Mesendoderm (in vitro differentiated cells): Measurements from ENCODE around the gene PRL.

Experiments
- DNase-seq: peaks from one replicate; pipeline ENCODE4 v3.0.0; 2013
- H2AK5ac ChIP-seq: 2 replicates; pipeline ENCODE4 v1.6.1; 2013; ENCODE audit warnings: low read length, inconsistent platforms
- H2BK120ac ChIP-seq: 2 replicates; pipeline ENCODE4 v1.6.1; 2013; ENCODE audit warnings: low read depth, mild to moderate bottlenecking, low read length, moderate library complexity, mixed read lengths
- H2BK15ac ChIP-seq: replicated peaks from 2 replicates; pipeline ENCODE4 v1.6.1; 2013; ENCODE audit warnings: low read depth, mild to moderate bottlenecking, moderate library complexity
- H2BK5ac ChIP-seq: 2 replicates; pipeline ENCODE4 v1.6.1; 2013; ENCODE audit warnings: low read length, inconsistent platforms
- H3K18ac ChIP-seq: 2 replicates; pipeline ENCODE4 v1.6.1; 2013; ENCODE audit warnings: mild to moderate bottlenecking, low read length, mixed read lengths
- H3K23ac ChIP-seq: one replicate; pipeline ENCODE4 v1.6.1; 2013; ENCODE audit warnings: low read length
- H3K27ac ChIP-seq: 2 replicates; pipeline ENCODE4 v1.5.1; 2013; ENCODE audit warnings: low read depth, mild to moderate bottlenecking, inconsistent platforms, low read length, moderate library complexity
- H3K27me3 ChIP-seq: 2 replicates; pipeline ENCODE4 v1.6.1; 2013; ENCODE audit warnings: low read length, control low read depth, mild to moderate bottlenecking, inconsistent platforms; ENCODE audit not compliant: insufficient read depth, poor library complexity
- H3K36me3 ChIP-seq: 2 replicates; pipeline ENCODE4 v1.6.1; 2013; ENCODE audit warnings: low read length, inconsistent platforms; ENCODE audit not compliant: control insufficient read depth, insufficient read depth
- H3K4ac ChIP-seq: one replicate; pipeline ENCODE4 v1.6.1; 2013; ENCODE audit warnings: low read depth, mild to moderate bottlenecking, low read length, moderate library complexity
- H3K4me1 ChIP-seq: 2 replicates; pipeline ENCODE4 v1.6.1; 2013; ENCODE audit warnings: low read depth, low read length, inconsistent platforms; ENCODE audit not compliant: control insufficient read depth
- H3K4me2 ChIP-seq: 2 replicates; pipeline ENCODE4 v1.6.1; 2013; ENCODE audit warnings: low read length
- H3K4me3 ChIP-seq: 2 replicates; pipeline ENCODE4 v1.5.1; 2013; ENCODE audit warnings: mild to moderate bottlenecking, low read length
- H3K56ac ChIP-seq: one replicate; pipeline ENCODE4 v1.6.1; 2013; ENCODE audit warnings: low read length
- H3K79me1 ChIP-seq: 2 replicates; pipeline ENCODE4 v1.6.1; 2013; ENCODE audit warnings: low read length, inconsistent platforms
- H3K79me2 ChIP-seq: 2 replicates; pipeline ENCODE4 v1.6.1; 2013; ENCODE audit warnings: mild to moderate bottlenecking, low read length; ENCODE audit not compliant: control insufficient read depth, insufficient read depth
- H3K9ac ChIP-seq: 2 replicates; pipeline ENCODE4 v1.6.1; 2013; ENCODE audit warnings: low read length, inconsistent platforms
- H4K5ac ChIP-seq: one replicate; pipeline ENCODE4 v1.6.1; 2013; ENCODE audit warnings: low read length
- H4K8ac ChIP-seq: one replicate; pipeline ENCODE4 v1.6.1; 2013; ENCODE audit warnings: low read depth, mild to moderate bottlenecking, control low read depth, low read length, moderate library complexity
- WGBS: extraction: QIAGEN DNeasy Blood & Tissue Kit; methylation state at CpG from one replicate; pipeline ENCODE4 v1.1.7; 2013; ENCODE audit warnings: low lambda C conversion rate, missing lambda C conversion rate; ENCODE audit not compliant: insufficient coverage; ENCODE audit errors: extremely low coverage; 5-methylcytosine and 5-hydroxymethylcytosine counted together

Gene PRL

GRCh38 chr6:22306741-22307466, 10.1 kb upstream of the PRL start:
- H3K18ac ChIP-seq, result no peak overlapping the region
- no peaks in the 10 kb centered on the region for H3K79me2 ChIP-seq
- H3K36me3 ChIP-seq, result no peaks in the 10 kb centered on the region
- H3K23ac ChIP-seq, result no peak overlapping the region
- H4K5ac ChIP-seq, result no peak overlapping the region
- H3K4ac ChIP-seq, result no peak overlapping the region
- no peak overlapping the region for H3K4me2 ChIP-seq
- H2BK5ac ChIP-seq, result no peak overlapping the region
- no peak overlapping the region for H2BK120ac ChIP-seq
- H2AK5ac ChIP-seq, result no peak overlapping the region
- H3K9ac ChIP-seq, result no peak overlapping the region
- H3K79me1 ChIP-seq, result no peaks in the 10 kb centered on the region
- H3K4me1 ChIP-seq, result no peaks in the 10 kb centered on the region
- no peak overlapping the region for H2BK15ac ChIP-seq
- H3K56ac ChIP-seq, result no peak overlapping the region
- no peak overlapping the region for H3K27ac ChIP-seq
- H3K27me3 ChIP-seq, result no peaks in the 10 kb centered on the region
- no peak overlapping the region for H3K4me3 ChIP-seq
- no CpG with 5 or more reads among the region's 3 CpGs for WGBS
- H4K8ac ChIP-seq, result no peak overlapping the region
- DNase-seq, result peak; percentile 70

GRCh38 chr6:22302838-22303237, 6.0 kb upstream of the PRL start:
- Histone ChIP-seq H2AK5ac (no peak overlapping the region), H3K4ac (no peak overlapping the region)
- no CpG with 5 or more reads among the region's 1 CpG for WGBS

DNA sequence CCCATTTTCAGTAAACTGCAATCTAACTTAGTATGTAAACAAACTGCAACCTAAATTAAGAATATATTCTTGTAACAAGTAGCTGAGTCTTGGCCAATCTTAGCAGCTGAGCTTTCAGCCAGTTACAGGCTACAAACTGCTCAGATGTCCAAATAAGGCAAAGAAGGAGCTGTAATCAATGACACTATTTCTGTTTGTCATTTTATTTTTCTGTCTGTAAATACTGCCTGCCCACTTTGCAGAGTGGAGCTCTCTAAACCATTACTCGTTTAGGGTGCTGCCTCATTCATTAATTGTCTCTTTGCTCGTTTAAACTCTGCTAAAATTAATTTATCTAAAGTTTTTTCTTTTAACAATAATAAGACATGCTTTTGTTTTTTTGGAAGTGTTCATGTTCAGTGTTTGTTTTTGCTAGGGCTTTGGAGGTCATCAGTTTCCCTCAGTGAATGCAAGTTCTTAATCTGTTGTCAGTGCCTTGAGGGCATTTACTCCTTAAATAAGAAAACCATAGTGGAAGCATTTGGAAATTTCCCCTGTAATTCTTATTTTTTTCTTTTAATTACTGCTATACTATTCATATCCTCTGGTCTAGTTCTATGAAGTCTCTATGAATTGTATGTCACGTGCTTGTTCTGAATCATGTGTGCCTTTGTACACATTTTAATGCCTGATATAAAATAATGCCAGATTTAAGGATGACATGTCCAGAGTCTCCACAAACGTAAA, 3.6 kb upstream of the PRL start:
- Histone ChIP-seq H2BK5ac (no peak overlapping the region), H3K4ac (no peak overlapping the region), H3K36me3 (no peaks in the 10 kb centered on the region), H3K79me2 (no peaks in the 10 kb centered on the region), H3K4me2 (no peak overlapping the region), H4K8ac (no peak overlapping the region), H3K4me3 (no peak overlapping the region), H3K56ac (no peak overlapping the region), H3K9ac (no peak overlapping the region), H3K27ac (no peak overlapping the region), H4K5ac (no peak overlapping the region), H3K79me1 (no peaks in the 10 kb centered on the region), H2BK15ac (no peak overlapping the region), H2BK120ac (no peak overlapping the region), H2AK5ac (no peak overlapping the region), H3K4me1 (no peaks in the 10 kb centered on the region), H3K18ac (no peak overlapping the region), H3K27me3 (no peaks in the 10 kb centered on the region), H3K23ac (no peak overlapping the region)
- no CpG with 5 or more reads among the region's 4 CpGs for WGBS
- DNase-seq, result no peak

More at GRCh38 chr6:22302838-22303237, 6.0 kb upstream of the PRL start:
- Histone ChIP-seq H3K18ac (peak overlapping the region; percentile 28), H3K56ac (no peak overlapping the region), H4K5ac (no peak overlapping the region), H3K4me1 (no peaks in the 10 kb centered on the region), H2BK15ac (no peak overlapping the region), H3K27me3 (no peaks in the 10 kb centered on the region), H2BK120ac (no peak overlapping the region), H3K79me2 (no peaks in the 10 kb centered on the region), H3K9ac (no peak overlapping the region), H2BK5ac (no peak overlapping the region), H3K23ac (no peak overlapping the region), H3K27ac (no peak overlapping the region), H3K79me1 (no peaks in the 10 kb centered on the region), H3K36me3 (no peaks in the 10 kb centered on the region), H3K4me2 (no peak overlapping the region), H4K8ac (no peak overlapping the region), H3K4me3 (no peak overlapping the region)
- no peak for DNase-seq

- no peak overlapping the region for H2AK5ac ChIP-seq
- H2BK120ac ChIP-seq, result no peak overlapping the region
- no peak overlapping the region for H3K56ac ChIP-seq
Observed at GRCh38 chr6:22298475-22298890, 1.6 kb upstream of the PRL start.

GRCh38 chr6:22296067-22296466, 769 bp downstream of the PRL start:
- Histone ChIP-seq H3K27ac (no peak overlapping the region), H2BK5ac (no peak overlapping the region), H3K9ac (no peak overlapping the region), H4K8ac (no peak overlapping the region), H4K5ac (no peak overlapping the region), H2AK5ac (no peak overlapping the region), H3K18ac (no peak overlapping the region), H3K4me1 (no peaks in the 10 kb centered on the region), H3K56ac (no peak overlapping the region), H3K4ac (no peak overlapping the region), H3K23ac (no peak overlapping the region), H3K27me3 (no peaks in the 10 kb centered on the region), H3K36me3 (no peaks in the 10 kb centered on the region), H2BK15ac (no peak overlapping the region), H3K79me1 (no peaks in the 10 kb centered on the region), H3K79me2 (no peaks in the 10 kb centered on the region), H2BK120ac (no peak overlapping the region), H3K4me2 (no peak overlapping the region), H3K4me3 (no peak overlapping the region)
- no peak for DNase-seq
- WGBS, result no CpG with 5 or more reads among the region's 1 CpG

More at GRCh38 chr6:22298475-22298890, 1.6 kb upstream of the PRL start:
- no peak overlapping the region for H4K5ac ChIP-seq
- no peak overlapping the region for H3K18ac ChIP-seq
- no peak overlapping the region for H3K9ac ChIP-seq
- no peak overlapping the region for H2BK15ac ChIP-seq
- WGBS, result no CpG with 5 or more reads among the region's 1 CpG
- no peak overlapping the region for H2BK5ac ChIP-seq
- no peaks in the 10 kb centered on the region for H3K27me3 ChIP-seq
- H3K4me1 ChIP-seq, result no peaks in the 10 kb centered on the region
- H3K4me2 ChIP-seq, result no peak overlapping the region
- no peak for DNase-seq
- H3K79me1 ChIP-seq, result no peaks in the 10 kb centered on the region
- H3K4ac ChIP-seq, result no peak overlapping the region
- H3K79me2 ChIP-seq, result no peaks in the 10 kb centered on the region
- no peak overlapping the region for H3K27ac ChIP-seq
- no peak overlapping the region for H3K23ac ChIP-seq
- H3K4me3 ChIP-seq, result no peak overlapping the region
- H3K36me3 ChIP-seq, result no peaks in the 10 kb centered on the region
- H4K8ac ChIP-seq, result no peak overlapping the region
